Raji (cell line): ENCODE measurements around the gene PMVK.

ENCODE experiments used
- POLR2A ChIP-seq: IDR thresholded peaks from 2 replicates; pipeline ENCODE4 v1.6.1; 2011; ENCODE audit warnings: low read depth, low read length, control low read depth; ENCODE audit not compliant: insufficient read depth

The PMVK gene

GRCh38 chr1:154891452-154891851, 45.1 kb downstream of the PMVK start:
- no peak for TF ChIP-seq POLR2A

- no peak for TF ChIP-seq POLR2A
Observed at GRCh38 chr1:154888757-154889156, 47.8 kb downstream of the PMVK start.

- TF ChIP-seq POLR2A: no peak
Observed at GRCh38 chr1:154886281-154887015, 50.1 kb downstream of the PMVK start.

GRCh38 chr1:154884869-154885701, 51.4 kb downstream of the PMVK start:
- no peak for TF ChIP-seq POLR2A

- TF ChIP-seq POLR2A: no peak
Observed at GRCh38 chr1:154883919-154884868, 52.3 kb downstream of the PMVK start.

GRCh38 chr1:154881820-154882535, 54.5 kb downstream of the PMVK start:
- no peak for TF ChIP-seq POLR2A

GRCh38 chr1:154880671-154881070, 55.8 kb downstream of the PMVK start:
- no peak for TF ChIP-seq POLR2A

GRCh38 chr1:154879038-154879421, 57.5 kb downstream of the PMVK start:
- no peak for TF ChIP-seq POLR2A

GRCh38 chr1:154878371-154879037, 58.0 kb downstream of the PMVK start:
- TF ChIP-seq POLR2A: no peak

GRCh38 chr1:154877370-154877974, 59.0 kb downstream of the PMVK start:
- no peak for TF ChIP-seq POLR2A

GRCh38 chr1:154876842-154877369, 59.6 kb downstream of the PMVK start:
- TF ChIP-seq POLR2A: no peak
